ENCODE measurements around the gene FRMPD3.

Gene FRMPD3

GRCh38 chrX:107482046-107482445, 32.6 kb downstream of the FRMPD3 start:
- no peak for DNase-seq

- DNase-seq = no peak
Observed at GRCh38 chrX:107484002-107484726, 34.7 kb downstream of the FRMPD3 start.

- DNase-seq = no peak
Observed at GRCh38 chrX:107485013-107485412, 35.6 kb downstream of the FRMPD3 start.

- no peak for DNase-seq
Observed at GRCh38 chrX:107493141-107493540, 43.7 kb downstream of the FRMPD3 start.

- no peak for DNase-seq
Observed at GRCh38 chrX:107496786-107497185, 47.3 kb downstream of the FRMPD3 start.

Data from stimulated activated naive CD4-positive, alpha-beta T cell treated with Interleukin-2 at 50 U/mL for 16 hours (primary cell).